ENCODE results near the gene NIPAL1.

- no peak for TF ChIP-seq POLR2AphosphoS5 (IDR thresholded peaks at IDR 0.05; ENCODE audit: insufficient read depth, low read depth, low read length)
- no peak for TF ChIP-seq CTCF (IDR thresholded peaks at IDR 0.05; ENCODE audit: extremely low read depth in 1 of 2, insufficient read depth in 1 of 2, low read depth in 1 of 2, low read length in 2 of 2)
- TF ChIP-seq POLR2A (IDR thresholded peaks at IDR 0.05; ENCODE audit: low read depth, low read length) = no peak
- no peak for TF ChIP-seq MAX (IDR thresholded peaks at IDR 0.05; ENCODE audit: insufficient read depth, insufficient read length)
These were observed 27.7 kb downstream of the NIPAL1 start for GRCh38 chr4:48044298-48044697.
